Measurements from ENCODE around the gene TANGO6.

The TANGO6 gene

GRCh38 chr16:68843482-68844210 lies at the start of gene TANGO6:
TSS of gene TANGO6 (plus strand) at chr16:68843531. CDS start at chr16:68843618, 87 bp downstream.
- Histone ChIP-seq H3K27me3 (ENCODE audit: low read depth, low read length) (no peaks in the 10 kb centered on the region), H3K36me3 (ENCODE audit: control insufficient read depth in 1 of 2, insufficient read depth in 2 of 2, low read length in 2 of 2) (no peaks in the 10 kb centered on the region), H3K27ac (ENCODE audit: low read length) (peak within 1 kb of the TSS; percentile 76), H3K9me3 (ENCODE audit: control insufficient read depth in 1 of 2, low read length in 2 of 2) (no peaks in the 10 kb centered on the region), H3K4me3 (ENCODE audit: low read depth in 1 of 2, low read length in 2 of 2) (peak within 1 kb of the TSS; percentile 80 to 87), H3K4me1 (ENCODE audit: control insufficient read depth in 1 of 2, insufficient read depth in 2 of 2, low read length in 2 of 2) (no peaks in the 10 kb centered on the region)

DNA sequence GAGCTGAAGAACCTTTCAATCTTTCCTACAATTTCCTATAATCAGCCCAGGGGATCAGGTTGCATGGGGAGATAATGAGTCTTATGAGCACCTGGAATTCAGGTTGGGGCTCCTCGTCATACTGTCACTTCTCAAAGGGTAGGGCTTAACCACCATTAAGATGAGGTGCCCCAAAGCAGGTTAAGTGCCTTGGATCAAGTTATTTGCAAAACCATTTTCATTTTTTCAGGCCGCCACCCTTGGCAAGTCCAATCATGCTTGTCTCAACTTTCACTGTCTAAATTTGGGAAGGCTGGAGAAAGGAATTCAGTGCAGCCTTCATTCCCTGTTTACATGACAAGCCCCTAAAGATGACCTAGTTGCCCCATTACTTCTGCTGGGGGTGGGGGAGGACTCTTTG lies 44.9 kb upstream of the TANGO6 start:
- H3K27me3 ChIP-seq (ENCODE audit: low read depth, low read length): no peaks in the 10 kb centered on the region
- no peak overlapping the region for H3K4me3 ChIP-seq (ENCODE audit: low read depth in 1 of 2, low read length in 2 of 2)
- no peaks in the 10 kb centered on the region for H3K9me3 ChIP-seq (ENCODE audit: control insufficient read depth in 1 of 2, low read length in 2 of 2)
- no peaks in the 10 kb centered on the region for H3K36me3 ChIP-seq (ENCODE audit: control insufficient read depth in 1 of 2, insufficient read depth in 2 of 2, low read length in 2 of 2)
- H3K4me1 ChIP-seq (ENCODE audit: control insufficient read depth in 1 of 2, insufficient read depth in 2 of 2, low read length in 2 of 2): no peaks in the 10 kb centered on the region
- H3K27ac ChIP-seq (ENCODE audit: low read length): no peak overlapping the region

- H3K27me3 ChIP-seq (ENCODE audit: low read depth, low read length): no peaks in the 10 kb centered on the region
- no peaks in the 10 kb centered on the region for H3K36me3 ChIP-seq (ENCODE audit: control insufficient read depth in 1 of 2, insufficient read depth in 2 of 2, low read length in 2 of 2)
- no peaks in the 10 kb centered on the region for H3K4me1 ChIP-seq (ENCODE audit: control insufficient read depth in 1 of 2, insufficient read depth in 2 of 2, low read length in 2 of 2)
- no peak overlapping the region for H3K27ac ChIP-seq (ENCODE audit: low read length)
- no peaks in the 10 kb centered on the region for H3K9me3 ChIP-seq (ENCODE audit: control insufficient read depth in 1 of 2, low read length in 2 of 2)
- no peak overlapping the region for H3K4me3 ChIP-seq (ENCODE audit: low read depth in 1 of 2, low read length in 2 of 2)
These were observed 43.0 kb upstream of the TANGO6 start for GRCh38 chr16:68800257-68800875.

- H3K4me1 ChIP-seq (ENCODE audit: control insufficient read depth in 1 of 2, insufficient read depth in 2 of 2, low read length in 2 of 2): no peaks in the 10 kb centered on the region
- no peaks in the 10 kb centered on the region for H3K27me3 ChIP-seq (ENCODE audit: low read depth, low read length)
- no peak overlapping the region for H3K27ac ChIP-seq (ENCODE audit: low read length)
These were observed 41.1 kb upstream of the TANGO6 start for GRCh38 chr16:68802190-68802589.

GRCh38 chr16:68806422-68806821 lies 36.9 kb upstream of the TANGO6 start:
- Histone ChIP-seq H3K4me3 (ENCODE audit: low read depth in 1 of 2, low read length in 2 of 2) (no peak overlapping the region), H3K9me3 (ENCODE audit: control insufficient read depth in 1 of 2, low read length in 2 of 2) (no peaks in the 10 kb centered on the region), H3K27ac (ENCODE audit: low read length) (no peak overlapping the region), H3K4me1 (ENCODE audit: control insufficient read depth in 1 of 2, insufficient read depth in 2 of 2, low read length in 2 of 2) (no peaks in the 10 kb centered on the region), H3K27me3 (ENCODE audit: low read depth, low read length) (no peaks in the 10 kb centered on the region), H3K36me3 (ENCODE audit: control insufficient read depth in 1 of 2, insufficient read depth in 2 of 2, low read length in 2 of 2) (no peaks in the 10 kb centered on the region)

More at GRCh38 chr16:68802190-68802589, 41.1 kb upstream of the TANGO6 start:
- Histone ChIP-seq H3K9me3 (ENCODE audit: control insufficient read depth in 1 of 2, low read length in 2 of 2) (no peaks in the 10 kb centered on the region), H3K4me3 (ENCODE audit: low read depth in 1 of 2, low read length in 2 of 2) (no peak overlapping the region), H3K36me3 (ENCODE audit: control insufficient read depth in 1 of 2, insufficient read depth in 2 of 2, low read length in 2 of 2) (no peaks in the 10 kb centered on the region)

- Histone ChIP-seq H3K27ac (ENCODE audit: low read length) (no peak overlapping the region), H3K4me3 (ENCODE audit: low read depth in 1 of 2, low read length in 2 of 2) (no peak overlapping the region), H3K27me3 (ENCODE audit: low read depth, low read length) (no peaks in the 10 kb centered on the region), H3K4me1 (ENCODE audit: control insufficient read depth in 1 of 2, insufficient read depth in 2 of 2, low read length in 2 of 2) (no peaks in the 10 kb centered on the region), H3K36me3 (ENCODE audit: control insufficient read depth in 1 of 2, insufficient read depth in 2 of 2, low read length in 2 of 2) (no peaks in the 10 kb centered on the region), H3K9me3 (ENCODE audit: control insufficient read depth in 1 of 2, low read length in 2 of 2) (no peaks in the 10 kb centered on the region)
These were observed 36.4 kb upstream of the TANGO6 start for GRCh38 chr16:68806981-68807380.

DNA sequence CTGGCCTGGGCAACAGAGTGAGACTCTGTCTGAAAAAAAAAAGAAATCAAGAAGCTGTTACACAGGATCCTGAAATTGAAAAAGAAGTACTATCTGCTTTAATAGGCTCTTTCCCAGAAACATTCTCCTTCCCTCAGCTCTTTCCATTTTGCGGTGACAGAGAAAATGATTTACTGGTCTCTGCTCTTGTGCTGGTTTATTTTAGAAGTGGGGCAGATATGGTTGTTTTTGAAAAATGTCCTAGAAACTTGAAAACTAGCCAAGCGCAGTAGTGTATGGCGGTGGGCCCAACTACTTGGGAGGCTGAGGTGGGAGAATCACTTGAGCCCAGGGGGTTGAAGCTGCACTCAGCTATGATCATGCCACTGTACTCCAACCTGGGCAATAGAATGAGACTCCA lies 28.8 kb upstream of the TANGO6 start:
- no peaks in the 10 kb centered on the region for H3K27me3 ChIP-seq (ENCODE audit: low read depth, low read length)
- no peak overlapping the region for H3K27ac ChIP-seq (ENCODE audit: low read length)
- H3K4me3 ChIP-seq (ENCODE audit: low read depth in 1 of 2, low read length in 2 of 2): no peak overlapping the region
- H3K4me1 ChIP-seq (ENCODE audit: control insufficient read depth in 1 of 2, insufficient read depth in 2 of 2, low read length in 2 of 2): no peaks in the 10 kb centered on the region
- no peaks in the 10 kb centered on the region for H3K9me3 ChIP-seq (ENCODE audit: control insufficient read depth in 1 of 2, low read length in 2 of 2)
- H3K36me3 ChIP-seq (ENCODE audit: control insufficient read depth in 1 of 2, insufficient read depth in 2 of 2, low read length in 2 of 2): no peaks in the 10 kb centered on the region

GRCh38 chr16:68823401-68824135 lies 19.8 kb upstream of the TANGO6 start:
- H3K4me3 ChIP-seq (ENCODE audit: low read depth in 1 of 2, low read length in 2 of 2): no peak overlapping the region
- H3K27me3 ChIP-seq (ENCODE audit: low read depth, low read length): no peaks in the 10 kb centered on the region
- H3K36me3 ChIP-seq (ENCODE audit: control insufficient read depth in 1 of 2, insufficient read depth in 2 of 2, low read length in 2 of 2): no peaks in the 10 kb centered on the region
- H3K9me3 ChIP-seq (ENCODE audit: control insufficient read depth in 1 of 2, low read length in 2 of 2): no peaks in the 10 kb centered on the region
- H3K27ac ChIP-seq (ENCODE audit: low read length): no peak overlapping the region
- no peaks in the 10 kb centered on the region for H3K4me1 ChIP-seq (ENCODE audit: control insufficient read depth in 1 of 2, insufficient read depth in 2 of 2, low read length in 2 of 2)

DNA sequence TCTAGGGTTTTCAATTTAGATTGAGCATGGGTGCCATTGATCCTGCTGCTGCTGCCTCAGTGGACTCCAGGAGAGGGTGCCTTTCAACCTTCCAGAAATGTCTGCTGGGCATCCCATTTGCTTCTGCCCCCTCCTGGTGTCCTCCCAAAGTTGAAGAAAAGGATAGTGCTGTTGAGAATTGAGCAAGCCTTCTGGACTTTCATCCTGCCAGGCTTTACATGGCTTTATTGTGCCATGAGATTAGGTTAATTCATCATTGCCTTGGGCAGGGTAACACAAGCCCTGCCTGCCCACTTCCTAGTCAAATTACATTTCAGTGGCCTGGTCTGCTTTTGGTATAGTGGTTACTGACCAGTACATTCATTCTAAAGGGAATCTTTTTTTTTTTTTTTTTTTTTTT lies 17.9 kb upstream of the TANGO6 start:
- H3K4me3 ChIP-seq (ENCODE audit: low read depth in 1 of 2, low read length in 2 of 2): no peak overlapping the region
- H3K27ac ChIP-seq (ENCODE audit: low read length): no peak overlapping the region
- no peaks in the 10 kb centered on the region for H3K36me3 ChIP-seq (ENCODE audit: control insufficient read depth in 1 of 2, insufficient read depth in 2 of 2, low read length in 2 of 2)
- no peaks in the 10 kb centered on the region for H3K9me3 ChIP-seq (ENCODE audit: control insufficient read depth in 1 of 2, low read length in 2 of 2)
- H3K4me1 ChIP-seq (ENCODE audit: control insufficient read depth in 1 of 2, insufficient read depth in 2 of 2, low read length in 2 of 2): no peaks in the 10 kb centered on the region
- H3K27me3 ChIP-seq (ENCODE audit: low read depth, low read length): no peaks in the 10 kb centered on the region

DNA sequence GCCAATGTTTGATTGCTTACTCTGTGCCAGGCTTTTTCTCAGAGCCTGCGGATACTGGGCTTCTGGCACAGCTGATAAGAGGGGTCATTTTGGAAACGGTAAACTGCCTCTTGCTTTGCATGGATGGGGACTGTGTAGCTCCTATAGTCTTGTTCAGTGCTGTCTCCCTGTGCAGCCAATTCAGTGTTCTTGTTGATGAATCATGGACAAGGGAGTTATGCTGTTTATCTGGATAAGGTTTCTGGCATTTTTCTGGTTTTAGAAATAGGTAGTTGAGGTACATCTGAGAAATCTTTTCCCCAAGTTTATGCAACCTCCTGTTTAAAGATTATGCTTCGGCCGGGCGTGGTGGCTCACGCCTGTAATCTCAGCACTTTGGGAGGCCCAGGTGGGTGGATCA lies 16.7 kb upstream of the TANGO6 start:
- no peaks in the 10 kb centered on the region for H3K27me3 ChIP-seq (ENCODE audit: low read depth, low read length)
- H3K9me3 ChIP-seq (ENCODE audit: control insufficient read depth in 1 of 2, low read length in 2 of 2): no peaks in the 10 kb centered on the region
- no peak overlapping the region for H3K4me3 ChIP-seq (ENCODE audit: low read depth in 1 of 2, low read length in 2 of 2)
- no peaks in the 10 kb centered on the region for H3K36me3 ChIP-seq (ENCODE audit: control insufficient read depth in 1 of 2, insufficient read depth in 2 of 2, low read length in 2 of 2)
- no peaks in the 10 kb centered on the region for H3K4me1 ChIP-seq (ENCODE audit: control insufficient read depth in 1 of 2, insufficient read depth in 2 of 2, low read length in 2 of 2)
- H3K27ac ChIP-seq (ENCODE audit: low read length): no peak overlapping the region

DNA sequence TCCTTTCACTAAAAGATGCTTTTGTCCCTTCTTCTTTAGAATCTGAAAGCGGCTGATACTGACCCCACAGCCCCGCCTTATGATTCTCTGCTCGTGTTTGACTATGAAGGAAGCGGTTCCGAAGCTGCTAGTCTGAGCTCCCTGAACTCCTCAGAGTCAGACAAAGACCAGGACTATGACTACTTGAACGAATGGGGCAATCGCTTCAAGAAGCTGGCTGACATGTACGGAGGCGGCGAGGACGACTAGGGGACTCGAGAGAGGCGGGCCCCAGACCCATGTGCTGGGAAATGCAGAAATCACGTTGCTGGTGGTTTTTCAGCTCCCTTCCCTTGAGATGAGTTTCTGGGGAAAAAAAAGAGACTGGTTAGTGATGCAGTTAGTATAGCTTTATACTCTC lies 10.1 kb upstream of the TANGO6 start:
- no peaks in the 10 kb centered on the region for H3K27me3 ChIP-seq (ENCODE audit: low read depth, low read length)
- H3K4me1 ChIP-seq (ENCODE audit: control insufficient read depth in 1 of 2, insufficient read depth in 2 of 2, low read length in 2 of 2): peaks cover 0 to 3% of the 10 kb centered on the region in 2 donors
- no peaks in the 10 kb centered on the region for H3K36me3 ChIP-seq (ENCODE audit: control insufficient read depth in 1 of 2, insufficient read depth in 2 of 2, low read length in 2 of 2)
- no peak overlapping the region for H3K27ac ChIP-seq (ENCODE audit: low read length)
- H3K9me3 ChIP-seq (ENCODE audit: control insufficient read depth in 1 of 2, low read length in 2 of 2): no peaks in the 10 kb centered on the region
- H3K4me3 ChIP-seq (ENCODE audit: low read depth in 1 of 2, low read length in 2 of 2): no peak overlapping the region

Data from muscle layer of duodenum (tissue), 2 donors.